Fibroblast of lung (primary cell): ENCODE data around the gene NTN1. TPM values are rescaled to one million over a fixed set of nuclear protein-coding genes. Genes with fewer than 3 reads are reported as not detected.

Source experiments
- DNase-seq, 2 donors: peaks; one replicate each; pipeline versions ENCODE4 v3.0.0 to v3.0.0-alpha.2; 2010; ENCODE audit warnings: low read depth in 2 of 2
- H2AFZ ChIP-seq: 2 replicates; pipeline ENCODE4 v1.5.1; 2012; ENCODE audit warnings: low read length, control low read depth, inconsistent platforms
- H3K27ac ChIP-seq: 2 replicates; pipeline ENCODE4 v1.5.1; 2011; ENCODE audit warnings: low read length, control low read depth; ENCODE audit not compliant: insufficient read depth
- H3K27me3 ChIP-seq: 2 replicates; pipeline ENCODE4 v1.5.1; 2011; ENCODE audit warnings: mild to moderate bottlenecking, low read length; ENCODE audit not compliant: control insufficient read depth, insufficient read depth
- H3K36me3 ChIP-seq: 2 replicates; pipeline ENCODE4 v1.5.1; 2011; ENCODE audit warnings: low read length; ENCODE audit not compliant: control insufficient read depth, insufficient read depth
- H3K4me1 ChIP-seq: 2 replicates; pipeline ENCODE4 v1.5.1; 2011; ENCODE audit warnings: low read length; ENCODE audit not compliant: control insufficient read depth, insufficient read depth; ENCODE audit errors: extremely low read depth
- H3K4me2 ChIP-seq: 2 replicates; pipeline ENCODE4 v1.5.1; 2011; ENCODE audit warnings: low read length, control low read depth; ENCODE audit not compliant: insufficient read depth; ENCODE audit errors: extremely low read depth
- H3K4me3 ChIP-seq, 4 experiments: fragments of 200-600 bp in 1 of 4; sonication (generic) in 1 of 4; replicated peaks in 1 of 4; 2 replicates each; pipeline ENCODE4 v1.5.1; 2011 to 2016; ENCODE audit warnings: low read length in 4 of 4, low read depth in 3 of 4, mild to moderate bottlenecking in 3 of 4, control low read depth in 2 of 4, inconsistent platforms in 1 of 4, mixed read lengths in 1 of 4; ENCODE audit not compliant: insufficient read depth in 1 of 4; ENCODE audit errors: control extremely low read depth in 1 of 4
- H3K79me2 ChIP-seq: 2 replicates; pipeline ENCODE4 v1.5.1; 2012; ENCODE audit warnings: mild to moderate bottlenecking, low read length, inconsistent platforms; ENCODE audit not compliant: control insufficient read depth, insufficient read depth
- H3K9ac ChIP-seq: 2 replicates; pipeline ENCODE4 v1.5.1; 2011; ENCODE audit warnings: mild to moderate bottlenecking, low read length, control low read depth; ENCODE audit not compliant: insufficient read depth
- H3K9me3 ChIP-seq: 2 replicates; pipeline ENCODE4 v1.5.1; 2012; ENCODE audit warnings: low read depth, low read length; ENCODE audit not compliant: control insufficient read depth, insufficient read depth
- H4K20me1 ChIP-seq: 2 replicates; pipeline ENCODE4 v1.5.1; 2011; ENCODE audit warnings: low read length; ENCODE audit not compliant: control insufficient read depth, insufficient read depth; ENCODE audit errors: extremely low read depth
- EZH2 ChIP-seq: IDR thresholded peaks from 2 replicates; pipeline ENCODE4 v1.5.1; 2012; ENCODE audit warnings: low read length, control low read depth, mild to moderate bottlenecking; ENCODE audit errors: missing control alignments
- polyA plus RNA-seq, 2 donors: library from polyadenylated mRNA; depleted of rRNA in 1 of 2; stranded (reverse) in 1 of 2; unstranded in 1 of 2; fragments of >200 nt; gene quantifications; 2 replicates each; pipeline ENCODE4 v1.2.1, GENCODE V29; 2011 to 2012; ENCODE audit warnings: missing spikeins in 1 of 2
- total RNA-seq: library from RNA; depleted of rRNA; stranded (reverse); fragments of >200 nt; gene quantifications from 2 replicates; pipeline ENCODE4 v1.2.1, GENCODE V29; 2014
- TF ChIP-seq, protein P1 (sequence below), 2 donors: IDR thresholded peaks in 1 of 2; conservative IDR thresholded peaks in 1 of 2; 1 replicate in 1 of 2; 2 replicates in 1 of 2; pipeline ENCODE4 v1.5.1; 2011 to 2012; ENCODE audit warnings: low read length in 2 of 2, control low read depth in 1 of 2, inconsistent platforms in 1 of 2, low read depth in 1 of 2, mild to moderate bottlenecking in 1 of 2

Gene NTN1
- total and polyA plus RNA-seq, 2 donors (not counting 1 experiment from before 2014, with no cell fraction given), result 0.17 to 3.1 TPM

DNA sequence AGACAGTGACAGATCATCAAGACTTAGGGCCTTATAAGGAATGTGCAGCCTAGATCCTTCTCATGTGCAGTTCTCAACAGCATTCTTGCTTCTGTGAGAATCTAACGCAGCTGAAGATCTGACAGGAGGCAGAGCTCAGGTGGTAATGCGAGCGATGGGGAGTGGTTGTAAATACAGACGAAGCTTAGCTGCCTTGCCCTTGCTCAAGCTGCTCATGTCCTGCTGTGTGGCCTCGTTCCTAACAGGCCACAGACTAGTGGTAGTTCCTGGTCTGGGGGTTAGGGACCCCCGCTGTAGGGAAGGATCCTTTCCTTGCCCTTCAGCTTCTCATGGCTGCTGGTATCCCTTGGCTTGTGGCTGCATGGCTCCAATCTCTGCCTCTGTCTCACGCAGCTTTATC is 10.3 kb upstream of the NTN1 start:
- Histone ChIP-seq H3K4me2 (no peak overlapping the region), H3K9ac (no peak overlapping the region), H3K4me1 (no peaks in the 10 kb centered on the region), H3K79me2 (no peaks in the 10 kb centered on the region), H3K27ac (no peak overlapping the region), H2AFZ (no peak overlapping the region), H3K4me3 (no peak overlapping the region), H3K9me3 (no peaks in the 10 kb centered on the region), H3K36me3 (no peaks in the 10 kb centered on the region), H3K27me3 (no peaks in the 10 kb centered on the region), H4K20me1 (no peaks in the 10 kb centered on the region)
- DNase-seq, result no peak
- TF ChIP-seq, protein P1, sequence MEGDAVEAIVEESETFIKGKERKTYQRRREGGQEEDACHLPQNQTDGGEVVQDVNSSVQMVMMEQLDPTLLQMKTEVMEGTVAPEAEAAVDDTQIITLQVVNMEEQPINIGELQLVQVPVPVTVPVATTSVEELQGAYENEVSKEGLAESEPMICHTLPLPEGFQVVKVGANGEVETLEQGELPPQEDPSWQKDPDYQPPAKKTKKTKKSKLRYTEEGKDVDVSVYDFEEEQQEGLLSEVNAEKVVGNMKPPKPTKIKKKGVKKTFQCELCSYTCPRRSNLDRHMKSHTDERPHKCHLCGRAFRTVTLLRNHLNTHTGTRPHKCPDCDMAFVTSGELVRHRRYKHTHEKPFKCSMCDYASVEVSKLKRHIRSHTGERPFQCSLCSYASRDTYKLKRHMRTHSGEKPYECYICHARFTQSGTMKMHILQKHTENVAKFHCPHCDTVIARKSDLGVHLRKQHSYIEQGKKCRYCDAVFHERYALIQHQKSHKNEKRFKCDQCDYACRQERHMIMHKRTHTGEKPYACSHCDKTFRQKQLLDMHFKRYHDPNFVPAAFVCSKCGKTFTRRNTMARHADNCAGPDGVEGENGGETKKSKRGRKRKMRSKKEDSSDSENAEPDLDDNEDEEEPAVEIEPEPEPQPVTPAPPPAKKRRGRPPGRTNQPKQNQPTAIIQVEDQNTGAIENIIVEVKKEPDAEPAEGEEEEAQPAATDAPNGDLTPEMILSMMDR (conservative IDR thresholded peaks at IDR 0.05 in 1 of 2, IDR thresholded peaks at IDR 0.05 in 1 of 2; ENCODE audit: low read depth in 1 of 2, low read length in 2 of 2), result no peak
- no peak for TF ChIP-seq EZH2

DNA sequence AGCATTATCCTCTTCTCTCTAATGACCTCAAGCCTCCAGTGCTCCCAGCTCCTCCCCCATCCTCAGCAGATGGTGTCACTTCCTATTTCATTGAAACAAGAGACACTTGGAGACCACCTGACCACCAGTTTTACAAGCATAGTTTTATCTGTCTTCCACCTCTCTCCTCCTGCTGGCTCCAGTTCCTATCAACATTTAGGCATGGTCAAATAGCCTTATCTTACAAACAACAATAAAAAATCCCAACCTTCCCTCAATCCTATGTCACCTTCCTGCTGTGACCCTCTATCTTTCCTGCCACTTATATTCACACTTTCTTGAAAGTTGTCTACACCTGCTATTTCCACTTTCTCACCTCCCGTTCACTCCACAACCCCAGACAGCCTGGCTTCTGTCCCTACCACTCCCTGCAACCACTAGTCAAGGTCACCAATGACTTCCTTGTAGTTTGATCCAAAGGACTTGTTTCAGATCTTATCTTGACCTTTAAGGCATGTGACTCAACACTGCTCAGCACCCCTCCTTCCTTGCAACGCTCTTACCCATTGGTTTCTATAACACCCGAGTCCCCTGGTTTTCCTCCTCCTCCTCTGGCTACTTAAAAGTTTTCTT is 4.3 kb upstream of the NTN1 start:
- Histone ChIP-seq H3K9ac (no peak overlapping the region), H3K4me1 (no peaks in the 10 kb centered on the region), H3K27me3 (peaks cover 10% of the 10 kb centered on the region), H2AFZ (no peak overlapping the region), H3K27ac (no peak overlapping the region), H3K79me2 (no peaks in the 10 kb centered on the region), H3K4me2 (no peak overlapping the region), H3K36me3 (no peaks in the 10 kb centered on the region), H3K4me3 (no peak overlapping the region), H4K20me1 (no peaks in the 10 kb centered on the region), H3K9me3 (no peaks in the 10 kb centered on the region)
- no peak for DNase-seq
- TF ChIP-seq, protein P1 (conservative IDR thresholded peaks at IDR 0.05 in 1 of 2, IDR thresholded peaks at IDR 0.05 in 1 of 2; ENCODE audit: low read depth in 1 of 2, low read length in 2 of 2), result no peak
- TF ChIP-seq EZH2, result no peak

DNA sequence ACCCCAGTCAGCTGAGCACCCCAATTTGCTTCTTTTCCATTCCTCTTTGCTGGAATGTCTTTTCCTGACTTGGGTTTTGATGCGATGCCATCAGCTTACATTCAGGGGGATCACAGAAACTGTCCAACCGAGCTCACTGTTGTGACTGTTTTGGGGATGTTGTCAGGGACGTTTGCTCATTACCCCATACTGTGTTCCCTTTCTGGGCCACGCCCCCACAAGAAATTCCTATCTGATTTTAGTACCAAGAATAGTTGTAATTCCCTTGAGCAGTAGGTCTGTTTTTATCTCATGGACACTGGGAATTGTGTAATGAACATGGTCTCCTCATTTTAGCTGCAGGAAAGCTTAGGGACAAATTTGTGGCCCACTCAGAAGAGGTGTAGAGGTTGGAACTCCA is 2.6 kb upstream of the NTN1 start:
- Histone ChIP-seq H3K27ac (no peak overlapping the region), H3K36me3 (no peaks in the 10 kb centered on the region), H3K27me3 (peaks cover 27% of the 10 kb centered on the region), H3K79me2 (no peaks in the 10 kb centered on the region), H3K4me3 (no peak overlapping the region), H3K9ac (no peak overlapping the region), H2AFZ (no peak overlapping the region), H3K4me1 (no peaks in the 10 kb centered on the region), H4K20me1 (no peaks in the 10 kb centered on the region), H3K9me3 (no peaks in the 10 kb centered on the region), H3K4me2 (no peak overlapping the region)
- no peak for DNase-seq
- TF ChIP-seq, protein P1 (conservative IDR thresholded peaks at IDR 0.05 in 1 of 2, IDR thresholded peaks at IDR 0.05 in 1 of 2; ENCODE audit: low read depth in 1 of 2, low read length in 2 of 2), result no peak
- no peak for TF ChIP-seq EZH2
